NCI-H510A treated with DMSO at 0.1 percent for 48 hours (cell line): ENCODE measurements around the gene TMEM222.
"Not testable (repeated sequence)": the region's sequence is repeated elsewhere in the genome, so short reads cannot be mapped to it uniquely, and the experiment has no call there.

Experiments
- DNase-seq: peaks from one replicate; lab custom pipeline; 2025; lab: John Stamatoyannopoulos, UW

Gene TMEM222, protein sequence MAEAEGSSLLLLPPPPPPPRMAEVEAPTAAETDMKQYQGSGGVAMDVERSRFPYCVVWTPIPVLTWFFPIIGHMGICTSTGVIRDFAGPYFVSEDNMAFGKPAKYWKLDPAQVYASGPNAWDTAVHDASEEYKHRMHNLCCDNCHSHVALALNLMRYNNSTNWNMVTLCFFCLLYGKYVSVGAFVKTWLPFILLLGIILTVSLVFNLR

DNA sequence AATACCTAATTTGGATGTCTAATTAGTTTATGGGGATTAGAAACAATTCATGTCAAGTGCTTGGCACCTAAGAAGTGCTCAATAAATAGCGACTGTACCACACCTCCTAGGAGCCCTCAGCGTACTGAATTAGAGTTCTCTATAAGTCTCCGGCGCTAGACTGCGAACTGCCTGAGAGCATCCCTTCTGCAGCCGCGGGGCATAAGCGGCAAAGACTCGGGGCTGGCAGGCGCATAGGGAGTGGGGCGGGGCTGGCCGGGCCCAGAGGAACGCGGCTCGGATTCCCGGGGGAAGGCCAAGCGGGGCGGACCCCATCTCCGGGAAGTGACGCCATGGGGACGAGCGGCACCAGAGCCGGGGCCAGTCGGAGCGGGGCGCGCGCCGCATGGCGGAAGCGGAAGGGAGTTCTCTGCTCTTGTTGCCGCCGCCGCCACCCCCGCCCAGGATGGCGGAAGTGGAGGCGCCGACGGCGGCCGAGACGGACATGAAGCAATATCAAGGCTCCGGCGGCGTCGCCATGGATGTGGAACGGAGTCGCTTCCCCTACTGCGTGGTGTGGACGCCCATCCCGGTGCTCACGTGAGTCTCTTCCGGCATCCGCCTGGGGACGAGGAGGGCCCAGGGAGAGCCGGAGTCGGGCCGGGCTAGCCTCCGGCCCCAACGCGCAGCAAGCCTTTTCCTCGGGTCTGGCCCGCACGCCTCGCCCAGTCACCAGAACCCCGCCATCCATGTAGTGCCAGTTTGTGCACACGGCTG is at the start of gene TMEM222:
Gene TMEM222 (plus strand): TSS at position 351 of the 756 bp plus-strand sequence. CDS start 35 bp downstream, at position 386.
- peak; percentile 95 for DNase-seq

DNA sequence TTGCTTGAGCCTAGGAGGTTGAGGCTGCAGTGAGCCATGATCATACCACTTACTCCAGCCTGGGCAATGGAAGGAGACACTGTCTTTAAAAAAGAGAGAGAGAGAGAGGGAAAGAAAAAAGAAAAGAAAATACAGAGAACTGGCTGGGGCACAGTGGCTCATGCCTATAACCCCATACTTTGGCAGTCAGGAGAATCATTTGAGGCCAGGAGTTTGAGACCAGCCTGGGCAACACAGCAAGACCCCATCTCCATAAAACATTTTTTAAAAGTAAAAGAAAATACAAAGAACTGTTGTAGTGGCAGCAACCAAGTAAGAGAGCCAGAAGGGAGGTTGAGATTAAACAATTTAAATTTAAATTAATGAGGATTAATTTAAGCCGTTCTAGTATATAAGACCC is 47.8 kb upstream of the TMEM222 start:
- no peak for DNase-seq

DNA sequence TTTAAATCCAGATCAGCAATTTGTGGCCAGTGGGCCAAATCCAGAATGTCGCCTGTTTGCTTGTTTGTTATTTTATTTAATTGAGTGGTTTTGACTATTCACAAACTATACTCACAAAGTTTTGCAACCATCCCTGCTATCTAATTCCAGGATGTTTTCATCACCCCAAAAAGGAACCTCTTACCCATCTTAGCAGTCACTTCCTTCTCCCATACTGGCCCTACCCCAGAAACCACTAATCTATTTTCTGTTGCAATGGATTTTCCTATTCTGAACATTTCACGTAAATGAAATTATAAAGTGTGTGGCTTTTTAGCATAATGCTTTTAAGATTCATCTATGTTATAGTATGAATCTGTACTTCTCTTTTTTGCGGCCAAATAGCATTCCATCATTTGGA is 46.3 kb upstream of the TMEM222 start:
- DNase-seq, result no peak

DNA sequence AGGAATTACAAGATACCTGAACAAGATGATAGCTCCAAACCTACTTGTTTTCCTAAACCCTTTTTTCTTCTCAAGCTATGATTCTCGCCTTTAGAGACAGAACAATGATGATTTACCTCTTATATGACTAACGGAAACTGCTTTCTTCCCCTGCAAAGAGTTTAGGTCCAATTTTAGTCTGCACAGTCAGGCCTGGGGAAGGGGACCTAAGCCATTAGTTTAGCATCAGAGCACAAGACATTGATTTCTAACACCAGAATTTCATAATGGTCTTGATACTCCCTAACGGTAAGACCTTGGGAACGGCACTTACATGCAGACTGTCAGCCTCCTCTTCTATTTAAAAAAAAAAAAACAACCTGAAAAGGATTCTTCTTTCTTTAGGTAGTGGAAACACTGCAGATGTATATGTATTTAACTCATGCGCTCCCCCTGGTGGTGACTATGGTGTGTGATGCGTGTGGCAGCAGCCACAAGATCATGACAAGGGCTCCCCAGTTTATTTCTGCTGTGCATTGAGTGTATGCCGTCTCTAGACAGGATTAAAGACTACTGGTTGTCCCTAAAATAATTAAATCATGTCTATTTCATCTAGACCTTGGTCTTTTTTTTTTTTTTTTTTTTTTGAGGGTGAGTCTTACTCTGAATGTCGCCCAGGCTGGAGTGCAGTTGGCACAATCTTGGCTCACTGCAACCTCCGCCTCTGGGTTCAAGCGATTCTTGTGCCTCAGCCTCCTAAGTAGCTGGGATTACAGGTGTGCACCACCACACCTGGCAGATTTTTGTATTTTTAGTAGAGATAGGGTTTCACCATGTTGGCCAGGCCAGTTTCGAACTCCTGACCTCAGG is 37.3 kb upstream of the TMEM222 start:
- peak; percentile 87 for DNase-seq

DNA sequence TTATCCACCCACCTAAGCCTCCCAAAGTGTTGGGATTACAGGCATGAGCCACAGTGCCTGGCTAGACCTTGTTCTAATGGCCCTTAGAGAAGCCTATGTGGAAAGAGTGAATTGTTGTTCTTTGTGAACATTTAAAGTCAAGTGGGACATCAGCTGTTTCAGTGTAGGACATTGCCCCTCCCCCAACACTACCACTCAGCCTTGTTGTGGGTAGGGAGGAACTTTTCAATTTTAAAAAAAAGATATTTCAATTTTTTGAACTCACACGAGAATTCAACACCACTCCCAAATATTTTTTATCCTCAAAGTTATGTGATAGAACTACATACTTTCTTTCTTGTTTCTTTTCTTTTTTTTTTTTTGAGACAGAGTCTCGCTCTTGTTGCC is 36.7 kb upstream of the TMEM222 start:
- no peak for DNase-seq

DNA sequence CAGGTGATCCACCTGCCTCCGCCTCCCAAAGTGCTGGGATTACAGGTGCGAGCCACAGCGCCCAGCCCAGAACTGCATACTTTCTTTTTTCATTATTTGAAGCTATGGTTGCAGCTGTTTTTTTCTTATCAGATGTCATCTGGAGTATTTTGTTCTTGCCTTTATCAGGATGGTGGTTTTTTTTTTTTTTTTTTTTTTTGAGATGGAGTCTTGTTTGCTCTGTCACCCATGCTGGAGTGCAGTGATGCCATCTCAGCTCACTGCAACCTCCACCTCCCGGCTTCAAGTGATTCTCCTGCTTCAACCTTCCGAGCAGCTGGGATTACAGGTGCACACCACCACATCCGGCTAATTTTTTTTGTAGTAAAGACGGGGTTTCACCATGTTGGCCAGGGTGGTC is 36.1 kb upstream of the TMEM222 start:
- DNase-seq, result not testable (repeated sequence)

DNA sequence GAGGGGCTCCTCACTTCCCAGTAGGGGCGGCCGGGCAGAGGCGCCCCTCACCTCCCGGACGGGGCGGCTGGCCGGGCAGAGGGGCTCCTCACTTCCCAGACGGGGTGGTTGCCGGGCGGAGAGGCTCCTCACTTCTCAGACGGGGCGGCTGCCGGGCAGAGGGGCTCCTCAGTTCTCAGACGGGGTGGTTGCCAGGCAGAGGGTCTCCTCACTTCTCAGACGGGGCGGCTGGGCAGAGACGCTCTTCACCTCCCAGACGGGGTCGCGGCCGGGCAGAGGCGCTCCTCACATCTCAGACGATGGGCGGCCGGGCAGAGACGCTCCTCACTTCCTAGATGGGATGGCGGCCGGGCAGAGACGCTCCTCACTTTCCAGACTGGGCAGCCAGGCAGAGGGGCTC is 32.8 kb upstream of the TMEM222 start:
- DNase-seq, result not testable (repeated sequence)

DNA sequence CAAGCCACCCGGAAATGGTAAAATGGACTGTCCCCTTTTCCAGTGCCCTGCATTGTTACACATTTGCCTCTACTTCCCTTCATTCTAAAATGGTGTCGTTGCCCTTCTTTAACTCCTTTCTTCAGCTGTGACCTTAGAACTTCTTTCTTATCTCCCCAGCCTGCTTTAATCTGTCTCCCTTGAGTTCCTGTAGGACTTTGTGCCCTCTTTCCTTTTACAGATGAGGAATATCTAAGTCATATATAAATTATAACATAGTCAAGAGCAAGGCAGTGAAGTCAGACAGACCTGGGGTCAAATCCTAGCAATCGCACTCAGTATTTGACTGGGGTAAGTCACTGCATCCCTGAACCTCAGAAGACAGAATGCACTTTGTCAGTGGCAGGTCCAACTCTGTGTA is 31.4 kb upstream of the TMEM222 start:
- DNase-seq, result no peak

DNA sequence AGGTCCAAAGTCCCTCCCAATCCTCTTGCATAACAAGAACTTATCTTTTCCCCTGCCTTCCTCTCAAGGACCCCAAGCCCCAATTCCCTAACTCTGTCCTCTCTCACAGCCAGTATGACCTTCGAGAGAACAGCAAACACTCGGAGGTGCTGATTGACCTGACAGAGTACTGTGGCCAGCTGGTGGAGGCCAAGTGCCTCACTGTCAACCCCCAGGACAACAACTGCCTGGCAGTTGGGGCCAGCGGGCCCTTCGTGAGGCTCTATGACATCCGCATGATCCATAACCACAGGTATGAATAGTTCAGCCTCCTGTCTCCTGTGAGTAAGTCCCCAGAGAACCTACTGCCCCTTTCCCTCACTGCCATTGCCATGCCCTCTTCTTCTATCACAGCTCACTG is 29.9 kb upstream of the TMEM222 start:
- no peak for DNase-seq

DNA sequence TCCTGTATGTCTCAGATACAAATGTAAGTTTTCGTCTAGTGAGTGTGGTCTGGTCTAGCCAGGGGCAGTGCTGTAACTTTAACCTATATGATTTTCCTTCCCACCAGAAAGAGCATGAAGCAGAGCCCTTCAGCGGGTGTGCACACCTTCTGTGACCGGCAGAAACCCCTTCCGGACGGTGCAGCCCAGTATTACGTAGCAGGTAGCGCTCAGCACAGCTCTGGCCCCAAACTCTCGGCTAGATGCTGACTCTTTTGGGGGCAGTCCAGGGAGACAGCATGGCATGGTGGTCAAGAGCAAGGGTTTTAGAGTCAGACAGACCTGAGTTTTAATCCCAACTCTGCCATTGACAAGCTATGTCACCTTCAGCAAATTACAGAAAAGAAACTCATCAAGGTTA is 28.0 kb upstream of the TMEM222 start:
- DNase-seq, result no peak

DNA sequence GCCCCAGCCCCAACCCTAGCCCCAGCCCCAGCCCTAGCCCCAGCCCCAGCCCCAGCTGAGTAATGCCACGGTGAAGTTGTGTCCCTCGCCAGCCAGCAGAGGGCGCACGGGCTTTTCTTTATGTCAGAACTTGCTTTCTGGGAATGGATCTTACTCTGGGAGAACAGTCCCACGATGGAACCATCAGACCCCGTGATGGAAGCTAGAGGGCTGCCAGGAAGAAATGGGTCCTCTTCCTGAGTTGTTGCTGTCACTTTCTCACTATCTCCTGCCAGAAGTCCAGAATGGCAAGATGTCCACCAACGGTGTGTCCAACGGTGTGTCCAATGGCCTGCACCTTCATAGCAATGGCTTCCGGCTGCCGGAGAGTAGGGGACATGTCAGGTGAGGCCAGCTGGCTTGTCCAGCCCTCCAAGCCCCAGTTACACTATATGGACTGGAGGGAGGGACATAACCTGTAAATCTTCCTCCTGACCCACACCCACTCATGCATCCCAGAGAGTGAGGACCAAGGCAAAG is 25.1 kb upstream of the TMEM222 start:
- DNase-seq, result peak; percentile 27

DNA sequence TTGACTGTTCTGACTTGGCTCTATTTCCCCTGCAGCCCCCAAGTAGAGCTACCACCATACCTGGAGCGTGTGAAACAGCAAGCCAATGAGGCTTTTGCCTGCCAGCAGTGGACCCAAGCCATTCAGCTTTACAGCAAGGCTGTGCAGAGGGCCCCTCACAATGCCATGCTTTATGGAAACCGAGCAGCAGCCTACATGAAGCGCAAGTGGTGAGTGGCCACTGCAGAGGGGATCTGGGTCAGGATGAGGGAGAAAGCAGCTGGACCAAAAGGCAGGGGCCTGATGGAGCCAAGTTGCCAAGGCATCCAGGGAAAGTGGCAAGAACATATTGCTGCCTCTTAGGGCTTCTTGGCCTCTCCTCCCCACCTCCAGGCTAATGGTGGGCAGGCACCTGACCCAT is 24.1 kb upstream of the TMEM222 start:
- DNase-seq, result no peak

DNA sequence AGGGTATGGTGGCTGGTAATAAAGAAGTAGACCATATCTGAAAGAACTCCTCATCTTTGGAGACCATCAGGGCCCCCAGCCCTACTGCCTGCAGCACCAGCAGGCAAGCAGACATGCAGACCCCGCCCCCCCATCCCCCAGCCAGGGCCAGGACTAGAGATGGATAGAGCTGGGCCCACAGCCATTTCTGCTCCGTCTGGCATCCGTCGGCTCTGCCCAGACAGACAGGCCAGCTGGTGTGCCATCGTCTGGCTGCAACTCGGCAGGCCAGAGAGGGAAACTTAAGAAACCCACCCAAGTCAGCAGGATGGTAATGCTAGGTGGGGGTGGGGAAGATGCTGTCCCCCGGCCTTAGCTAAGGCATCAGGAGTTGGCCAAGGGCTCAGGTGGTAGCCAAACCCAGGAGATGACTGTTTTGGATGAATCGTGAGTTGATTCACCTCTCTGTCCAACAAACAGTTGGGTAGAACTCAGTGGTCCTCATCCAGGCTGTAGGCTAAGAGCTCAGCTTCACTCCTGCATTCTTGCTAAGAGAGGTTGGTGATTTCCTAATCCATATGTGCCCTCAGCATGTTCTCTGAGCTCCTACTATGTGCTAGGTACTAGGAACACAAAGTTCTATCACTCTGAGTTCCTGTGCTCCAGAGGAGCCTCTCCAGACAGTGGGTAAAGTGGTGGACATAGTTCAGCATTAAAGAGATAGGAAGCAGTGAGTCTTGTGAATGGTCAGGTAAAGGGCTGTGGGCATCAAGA is 23.2 kb upstream of the TMEM222 start:
- no peak for DNase-seq

DNA sequence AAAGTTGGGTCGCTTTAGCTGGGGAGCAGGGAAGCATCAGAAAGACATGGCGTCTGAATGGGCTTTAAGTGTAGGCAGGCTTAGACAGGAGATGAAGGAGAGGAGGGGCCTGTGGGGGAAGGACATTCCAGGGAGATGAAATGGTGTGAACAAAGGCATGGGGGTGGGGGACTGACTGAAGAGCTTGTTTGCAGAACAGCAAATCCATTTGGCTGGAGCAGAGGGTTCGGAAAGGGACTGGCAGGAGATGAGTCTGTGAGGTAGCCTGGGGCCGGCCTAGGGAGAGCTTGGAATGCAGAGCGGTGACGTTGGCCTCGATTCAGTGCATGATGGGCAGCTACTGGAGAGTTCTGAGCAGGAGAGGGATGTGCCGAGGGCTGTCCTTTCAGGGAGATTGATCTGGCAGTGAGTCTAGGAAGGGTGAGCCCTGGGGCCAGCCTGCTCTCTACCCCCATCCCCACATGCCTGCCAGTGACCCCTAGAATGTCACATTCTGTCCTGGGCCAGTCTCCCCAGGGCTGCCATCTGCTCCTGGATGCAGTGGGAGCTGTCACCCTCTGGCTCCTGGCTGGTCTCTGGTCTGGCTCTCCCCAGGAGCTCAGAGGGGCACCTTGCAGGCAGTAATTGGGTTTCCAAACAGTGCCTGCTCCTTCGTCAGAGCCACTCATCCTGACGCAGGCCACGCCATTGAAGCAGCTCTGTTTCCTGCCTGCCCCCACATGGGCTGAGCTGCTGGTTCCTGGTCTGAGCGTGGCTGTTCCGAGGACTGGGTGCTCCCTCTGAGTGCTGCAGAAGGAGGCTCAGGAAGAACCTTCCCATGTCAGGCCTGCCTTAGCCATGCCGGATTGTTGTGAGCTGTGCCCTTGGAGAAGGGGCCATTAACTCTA is 22.3 kb upstream of the TMEM222 start:
- DNase-seq, result no peak

DNA sequence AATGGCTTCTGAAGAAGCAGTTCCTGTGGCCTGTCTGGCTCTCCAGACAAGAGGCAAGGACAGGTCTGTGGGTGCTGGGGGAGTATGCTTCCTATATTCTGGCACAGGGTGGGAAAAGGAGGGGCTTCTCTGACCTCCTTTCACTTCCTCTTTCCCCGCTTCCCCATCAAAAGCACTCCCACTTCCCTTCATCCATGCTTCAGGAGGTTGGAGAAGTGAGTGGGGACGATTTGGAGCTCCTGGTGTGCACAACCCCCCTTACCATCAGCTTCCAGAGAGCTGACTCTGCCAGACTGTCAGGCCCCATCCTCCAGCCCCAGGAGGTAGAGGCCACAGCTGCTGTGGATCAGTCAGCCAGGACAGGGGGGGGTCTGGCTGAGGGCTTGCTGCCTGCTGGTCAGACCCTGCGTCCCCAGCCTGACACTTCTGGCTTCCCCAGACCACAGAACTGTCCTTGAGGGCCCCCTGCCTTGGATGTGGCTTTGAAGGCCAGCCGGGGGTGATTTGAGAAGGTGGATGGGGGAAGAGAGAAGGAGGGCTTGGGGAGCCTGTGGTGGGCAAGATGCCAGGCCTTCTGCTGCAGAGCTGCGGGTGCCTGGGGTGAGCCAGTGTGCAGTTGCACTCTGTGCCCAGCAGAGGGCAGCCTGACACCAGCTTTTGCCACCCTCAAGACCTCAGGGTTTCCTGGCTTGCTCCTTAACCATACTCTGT is 21.5 kb upstream of the TMEM222 start:
- DNase-seq, result peak; percentile 84

DNA sequence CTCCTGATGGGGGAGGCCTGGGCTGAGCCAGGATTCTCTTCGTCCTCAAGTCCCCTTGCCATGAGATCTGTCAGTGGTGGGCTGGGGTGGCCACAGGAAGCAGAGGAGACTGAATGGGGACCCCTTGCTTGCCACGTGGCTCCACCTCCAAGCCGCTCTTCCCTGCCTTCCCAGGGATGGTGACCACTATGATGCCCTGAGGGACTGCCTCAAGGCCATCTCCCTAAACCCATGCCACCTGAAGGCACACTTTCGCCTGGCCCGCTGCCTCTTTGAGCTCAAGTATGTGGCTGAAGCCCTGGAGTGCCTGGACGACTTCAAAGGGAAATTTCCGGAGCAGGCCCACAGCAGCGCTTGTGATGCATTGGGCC is 20.9 kb upstream of the TMEM222 start:
- no peak for DNase-seq

DNA sequence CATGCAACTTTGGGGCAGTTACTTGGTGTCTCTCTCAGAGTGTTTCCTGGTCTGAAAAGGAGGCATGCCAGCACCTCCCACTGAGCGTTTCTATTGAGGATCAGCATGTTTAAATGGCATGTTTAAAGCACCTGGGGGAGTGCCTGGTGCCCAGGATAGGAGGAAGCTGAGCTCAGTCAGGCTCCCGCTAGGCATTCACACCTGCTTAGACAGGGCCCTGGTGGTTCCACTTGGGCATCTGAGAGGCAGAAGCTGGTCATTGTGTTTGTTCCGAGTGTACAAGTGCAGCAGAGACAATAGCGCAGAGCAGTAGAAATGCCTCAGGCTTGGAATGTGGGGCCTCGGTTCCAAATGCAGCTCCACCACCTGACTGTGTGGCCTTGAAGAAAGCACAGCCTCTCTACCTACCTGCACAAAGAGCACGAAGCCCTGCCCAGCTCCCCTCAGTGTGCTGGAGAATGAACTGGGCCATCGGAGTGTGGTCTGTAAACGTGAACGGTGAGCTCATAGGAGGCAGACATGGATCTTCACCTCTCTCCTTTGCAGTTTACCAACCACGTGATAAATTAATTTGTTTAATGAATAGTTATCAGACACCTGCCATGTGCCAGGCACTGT is 20.3 kb upstream of the TMEM222 start:
- peak; percentile 26 for DNase-seq

DNA sequence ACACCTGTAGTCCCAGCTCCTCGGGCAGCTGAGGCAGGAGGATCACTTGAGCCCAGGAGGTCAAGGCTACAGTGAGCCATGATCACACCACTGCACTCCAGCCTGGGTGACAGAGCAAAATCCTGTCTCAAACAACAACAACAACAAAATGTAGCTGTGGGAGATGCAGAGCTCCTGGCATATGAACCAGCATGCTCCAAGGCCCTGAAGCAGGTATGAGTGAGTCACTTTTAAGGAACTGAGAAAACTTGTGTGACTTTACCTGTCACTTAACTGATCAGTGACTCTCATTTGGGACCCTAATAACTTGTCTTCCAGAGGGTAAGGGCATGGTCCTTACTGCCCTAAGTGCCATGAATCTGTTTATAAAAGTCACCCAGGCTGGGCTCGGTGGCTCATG is 19.4 kb upstream of the TMEM222 start:
- no peak for DNase-seq

DNA sequence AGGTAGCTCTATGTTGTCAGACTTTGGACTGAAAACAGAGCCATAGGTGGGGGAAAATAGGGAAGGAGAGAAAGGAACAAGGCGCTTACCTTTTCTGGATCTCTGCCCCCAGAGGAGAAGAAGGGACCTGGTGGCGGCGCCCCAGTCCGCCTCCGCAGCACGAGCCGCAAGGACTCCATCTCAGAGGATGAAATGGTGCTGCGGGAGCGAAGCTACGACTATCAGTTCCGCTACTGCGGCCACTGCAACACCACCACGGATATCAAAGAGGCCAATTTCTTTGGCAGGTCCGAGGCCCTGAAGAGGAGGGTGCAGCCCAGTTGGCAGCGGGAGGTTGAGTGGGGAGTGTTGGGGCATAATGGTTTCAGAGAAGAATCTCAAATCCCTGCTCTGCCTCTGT is 18.5 kb upstream of the TMEM222 start:
- DNase-seq, result no peak

DNA sequence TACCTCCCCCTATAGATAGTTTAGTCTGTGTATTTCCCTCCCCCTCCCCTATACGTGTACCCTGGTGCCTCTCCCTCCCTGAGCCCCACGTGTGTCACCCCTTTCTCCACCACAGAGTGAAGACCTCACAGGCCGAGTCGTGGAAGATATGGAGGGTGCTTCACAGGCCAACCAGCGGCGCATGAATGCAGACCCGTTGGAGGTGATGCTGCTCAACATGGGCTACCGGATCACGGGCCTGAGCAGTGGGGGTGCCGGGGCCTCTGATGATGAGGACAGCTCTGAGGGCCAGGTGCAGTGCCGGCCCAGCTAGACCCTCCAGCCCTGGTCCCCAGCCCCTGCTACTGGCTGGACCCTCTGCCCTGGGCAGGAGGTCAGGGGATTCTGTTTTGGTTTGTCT is 15.9 kb upstream of the TMEM222 start:
- no peak for DNase-seq
